HG02571 (cell line): ENCODE data around the gene ZNF438.

Experiments
- ATAC-seq: cut with Tn5 transposase; IDR thresholded peaks from one replicate; pipeline ENCODE4 v1.9.1; 2021; ENCODE audit warnings: mild to moderate bottlenecking, moderate library complexity; ENCODE audit not compliant: unreplicated experiment

Gene ZNF438

DNA sequence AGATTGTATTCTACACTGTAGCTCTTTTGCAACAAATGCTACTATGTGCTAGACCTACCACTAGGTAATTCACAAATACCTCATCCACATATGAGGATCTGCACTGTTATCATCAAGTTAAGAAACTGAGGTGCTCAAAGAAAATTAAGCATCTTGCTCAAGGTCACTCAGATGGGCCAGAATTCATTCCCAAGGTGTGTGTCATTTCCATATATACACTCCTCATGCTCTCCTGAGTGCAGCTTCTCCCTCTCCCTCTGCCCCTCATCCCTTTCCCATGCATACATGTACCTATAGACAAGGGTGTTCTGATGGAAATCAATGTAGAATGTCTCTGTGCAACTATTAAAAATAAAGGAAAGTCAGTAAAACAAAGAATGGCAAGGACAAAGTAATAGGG is 146.2 kb downstream of the ZNF438 start:
- ATAC-seq, result no peak

DNA sequence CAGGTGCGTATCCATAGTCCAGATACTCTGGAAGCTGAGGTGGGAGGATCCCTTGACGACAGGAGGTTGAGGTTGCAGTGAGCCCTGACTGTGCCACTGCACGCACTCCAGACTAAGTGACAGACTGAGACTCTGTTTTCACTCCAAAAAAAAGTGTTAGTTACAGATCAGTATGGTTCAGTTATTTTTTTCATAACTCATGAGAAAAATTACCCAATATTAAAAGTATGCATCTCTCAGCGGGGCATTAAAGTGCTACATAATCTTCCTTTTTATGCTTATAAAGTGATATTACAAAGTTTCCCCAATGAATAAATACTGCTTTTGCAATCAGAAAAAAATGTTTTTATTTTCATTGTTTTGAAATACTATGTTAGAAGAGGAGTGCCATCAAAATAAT is 147.9 kb downstream of the ZNF438 start:
- ATAC-seq, result no peak

DNA sequence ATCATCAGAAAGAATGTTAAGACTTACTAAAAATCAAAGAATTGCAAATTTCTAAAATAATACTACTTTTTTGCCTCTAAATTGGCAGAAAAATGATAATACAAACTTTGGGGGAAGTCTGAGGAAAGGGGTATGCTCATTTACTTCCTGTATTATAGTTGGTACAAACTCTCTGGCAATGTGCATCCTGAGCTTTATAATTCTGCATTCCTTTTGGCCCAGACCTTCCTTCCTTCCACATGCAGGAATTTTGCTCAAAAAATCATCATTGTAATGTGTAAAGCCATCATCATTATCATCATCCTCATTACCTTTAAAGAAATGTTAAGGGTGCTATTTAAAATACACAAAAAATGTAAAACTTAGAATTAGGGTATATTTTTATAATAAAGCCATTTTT is 148.5 kb downstream of the ZNF438 start:
- ATAC-seq, result no peak

DNA sequence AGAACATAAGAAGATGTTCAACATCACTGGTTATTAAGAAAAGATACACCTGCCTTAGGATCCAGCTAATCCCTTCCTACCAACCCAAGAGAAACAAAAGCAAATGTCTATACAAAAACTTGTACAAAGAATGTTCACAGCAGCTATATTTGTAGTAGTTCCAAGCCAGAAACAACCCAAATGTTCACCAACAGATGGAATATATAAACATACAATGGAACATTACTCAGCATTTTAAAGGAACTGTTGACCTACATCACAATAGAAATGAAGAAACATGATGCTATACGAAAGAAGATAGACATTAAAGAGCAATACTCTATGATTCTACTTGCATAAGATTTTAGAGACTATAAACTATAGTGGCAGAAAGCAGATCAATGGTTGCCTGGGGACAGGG is 149.4 kb downstream of the ZNF438 start:
- no peak for ATAC-seq

DNA sequence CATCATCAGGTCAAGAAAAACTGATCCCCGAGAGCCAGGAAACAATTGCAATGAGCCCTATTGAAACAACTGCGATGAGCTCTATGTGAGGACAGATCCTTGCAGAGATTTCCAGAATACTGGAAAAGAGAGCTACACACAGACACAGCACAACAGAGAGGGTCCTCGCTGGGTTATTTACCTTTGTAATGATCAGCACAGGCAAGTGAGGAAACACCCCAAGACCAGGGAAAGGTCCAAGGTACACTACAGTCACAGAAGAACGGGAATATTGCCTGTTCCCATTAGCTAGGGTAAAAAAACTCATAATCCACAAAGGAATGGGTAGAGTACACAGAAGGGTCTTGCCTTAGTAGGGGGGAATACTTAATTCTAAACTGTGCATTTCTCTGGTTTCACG is 152.7 kb downstream of the ZNF438 start:
- no peak for ATAC-seq

DNA sequence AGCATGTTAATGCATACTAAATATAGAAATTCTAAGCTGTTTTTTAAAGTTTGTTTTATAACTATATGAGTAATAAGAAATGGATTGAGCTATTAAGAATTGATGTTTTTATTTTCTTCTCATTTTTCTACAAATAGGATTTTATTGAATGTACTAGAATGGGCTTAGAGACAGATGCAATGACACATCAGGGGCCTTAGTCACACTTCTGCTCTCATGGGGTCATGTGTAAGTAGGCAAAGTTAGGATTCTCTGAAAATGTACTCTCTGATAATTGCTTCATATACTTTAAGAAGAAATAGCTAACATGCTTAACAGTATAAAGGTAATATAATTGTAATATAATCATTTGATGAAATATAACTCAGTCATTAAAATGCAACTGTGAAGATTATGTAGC is 154.6 kb downstream of the ZNF438 start:
- ATAC-seq, result no peak

DNA sequence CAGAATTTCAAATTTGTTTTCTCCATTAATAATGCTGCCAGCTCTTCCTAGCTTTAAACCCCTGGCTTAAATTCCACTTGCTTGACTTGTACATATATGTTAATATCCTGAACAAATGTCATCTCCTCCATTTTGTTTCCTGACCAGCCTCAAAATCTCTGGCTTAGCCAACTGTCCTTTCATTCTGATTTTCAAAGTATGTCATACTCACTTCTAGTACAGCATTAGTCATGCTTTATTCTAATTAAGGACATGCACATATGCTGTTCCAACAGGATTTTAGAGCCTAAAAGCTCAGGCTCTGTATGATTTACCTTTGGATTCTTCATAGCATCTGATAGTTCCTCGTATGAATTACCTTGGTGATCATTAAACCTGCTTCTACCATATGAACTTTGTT is 158.3 kb downstream of the ZNF438 start:
- ATAC-seq, result no peak

DNA sequence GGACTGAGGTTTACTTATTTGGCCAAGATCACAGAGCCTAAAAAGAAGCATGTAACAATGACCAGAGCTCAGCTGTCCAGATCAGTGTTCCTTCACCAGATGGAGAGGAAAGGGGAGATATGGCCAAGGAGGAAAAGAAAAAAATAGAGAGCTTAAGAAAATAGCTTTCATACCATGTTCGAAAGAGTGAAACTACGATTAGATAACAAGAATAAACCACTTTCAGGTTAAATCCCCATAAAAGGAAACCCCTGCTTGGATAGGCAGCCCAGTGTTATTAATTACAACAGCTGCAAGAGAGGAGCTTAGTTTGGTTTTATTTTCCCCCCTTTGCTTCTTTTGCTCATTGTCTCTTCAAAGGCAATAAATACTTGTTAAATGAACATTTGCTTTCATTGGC is 160.8 kb downstream of the ZNF438 start:
- ATAC-seq, result no peak

DNA sequence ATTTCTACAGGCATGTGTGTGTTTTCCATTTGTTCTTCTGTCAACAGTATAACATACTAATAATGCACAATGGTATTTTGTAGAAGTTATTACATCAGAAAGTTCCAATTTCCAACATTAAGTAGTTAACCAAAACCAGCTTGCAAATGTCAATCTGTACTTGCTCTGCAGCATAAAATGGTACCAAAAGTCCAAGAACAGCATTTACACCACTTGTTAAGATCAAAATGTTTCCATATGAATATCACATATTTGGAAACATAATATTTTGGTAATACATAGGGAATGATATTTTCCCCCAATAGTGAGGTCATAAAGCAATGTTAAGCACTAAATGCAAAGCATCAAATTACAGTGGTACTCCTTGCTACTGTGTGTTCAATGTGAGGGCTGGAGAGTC is 162.1 kb downstream of the ZNF438 start:
- no peak for ATAC-seq

DNA sequence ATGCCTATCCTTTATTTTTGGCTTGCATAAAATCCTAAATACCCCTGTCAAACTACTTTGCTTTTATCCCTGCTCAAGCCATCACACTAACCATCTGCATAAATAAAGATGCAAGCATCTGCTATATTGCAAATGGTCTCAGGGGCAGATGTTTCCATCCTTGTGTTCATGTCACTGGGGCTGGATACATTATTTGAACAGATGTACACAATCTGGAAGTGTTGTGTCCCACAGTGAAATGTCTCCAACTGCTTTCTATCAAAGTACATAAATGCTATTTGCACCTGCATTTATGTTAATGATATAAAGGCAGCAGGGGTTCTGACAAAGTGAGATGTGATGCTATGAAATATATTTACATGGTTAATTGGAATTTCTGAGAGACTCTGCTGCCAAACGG is 163.1 kb downstream of the ZNF438 start:
- ATAC-seq, result no peak

DNA sequence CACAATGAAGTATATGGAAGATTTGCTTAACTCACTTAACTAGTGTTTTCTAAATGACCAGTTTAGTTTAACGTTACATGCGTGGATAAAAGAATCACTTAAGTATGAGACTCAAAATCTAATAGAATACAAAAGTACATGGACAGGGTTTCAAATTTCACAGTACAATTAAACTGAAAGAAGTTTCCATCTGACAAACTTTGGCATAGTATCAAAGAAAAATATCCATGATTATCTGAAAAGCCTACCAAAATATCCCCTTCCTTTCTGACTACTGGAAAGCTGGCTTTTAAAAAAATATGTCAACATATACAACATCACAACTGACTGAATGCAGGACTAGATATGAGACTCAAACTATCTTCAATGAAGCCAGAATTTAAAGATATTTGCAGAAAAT is 164.8 kb downstream of the ZNF438 start:
- no peak for ATAC-seq

DNA sequence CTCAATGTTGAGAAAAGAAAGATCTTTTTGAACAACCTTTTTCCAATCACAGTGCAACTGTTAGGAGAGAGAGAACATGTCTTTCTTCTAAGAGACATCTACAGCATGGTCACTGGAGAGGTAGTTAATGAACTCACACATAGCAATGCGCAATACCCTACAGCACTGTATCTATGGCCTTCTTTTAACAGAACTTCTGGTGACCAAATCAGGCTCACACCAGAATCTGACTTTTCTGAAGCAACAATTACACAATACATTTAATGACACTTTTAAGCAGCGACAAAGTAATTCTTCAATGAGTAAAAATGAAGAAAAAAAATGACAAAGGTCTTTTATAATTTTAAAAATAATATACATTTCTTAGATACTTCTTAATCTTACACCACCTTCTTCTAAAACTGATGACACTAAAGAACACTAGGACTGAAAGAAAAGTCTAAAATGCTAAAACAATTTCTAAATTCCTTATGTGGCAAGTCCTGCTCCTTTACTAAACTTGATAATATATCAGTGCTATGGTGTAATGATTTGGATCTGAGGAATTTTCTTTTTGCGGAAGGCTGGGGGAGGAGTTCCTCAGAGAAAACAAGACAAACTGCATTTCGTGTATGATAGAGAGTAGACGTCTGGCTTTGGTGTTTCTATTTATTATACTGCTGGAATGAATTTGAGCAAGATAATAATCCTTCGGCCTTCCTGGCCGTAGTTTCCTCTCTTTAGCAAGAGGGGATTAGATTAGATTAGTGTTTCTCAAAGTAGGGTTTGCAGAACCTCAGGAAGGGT is 166.3 kb downstream of the ZNF438 start:
- ATAC-seq, result no peak

DNA sequence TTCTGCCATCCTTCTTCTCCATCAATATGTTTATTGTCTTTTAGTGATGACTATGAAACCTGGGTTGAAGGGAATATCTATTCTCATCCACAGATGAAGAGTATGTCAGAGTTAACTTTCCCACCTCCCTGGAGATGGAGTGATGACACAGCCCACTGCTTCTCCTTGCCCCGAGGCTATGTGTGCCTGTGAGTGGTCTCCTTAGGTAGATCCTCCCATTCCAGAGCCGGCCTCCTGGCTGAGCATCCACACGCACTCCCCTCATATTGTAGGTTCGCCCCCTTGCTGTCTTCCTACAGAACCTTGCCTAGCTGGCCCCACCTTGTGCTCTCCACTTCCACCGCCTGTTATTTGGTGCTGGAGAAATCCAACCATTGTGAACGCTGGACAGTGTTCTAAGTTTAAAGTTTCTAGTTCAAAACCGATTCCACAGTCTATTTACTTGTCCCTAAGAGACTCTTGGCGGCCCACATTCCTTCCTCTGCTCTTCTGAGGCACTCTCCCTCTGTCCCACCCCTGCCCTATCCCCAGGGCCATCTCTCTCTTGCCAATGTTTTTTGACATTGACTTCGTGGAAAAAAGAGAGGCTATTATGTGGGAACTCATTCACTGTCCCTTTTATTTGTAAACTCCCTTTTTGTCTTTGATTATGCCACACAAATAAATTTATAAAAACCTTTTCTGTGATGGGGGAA is 168.0 kb downstream of the ZNF438 start:
- ATAC-seq, result no peak

DNA sequence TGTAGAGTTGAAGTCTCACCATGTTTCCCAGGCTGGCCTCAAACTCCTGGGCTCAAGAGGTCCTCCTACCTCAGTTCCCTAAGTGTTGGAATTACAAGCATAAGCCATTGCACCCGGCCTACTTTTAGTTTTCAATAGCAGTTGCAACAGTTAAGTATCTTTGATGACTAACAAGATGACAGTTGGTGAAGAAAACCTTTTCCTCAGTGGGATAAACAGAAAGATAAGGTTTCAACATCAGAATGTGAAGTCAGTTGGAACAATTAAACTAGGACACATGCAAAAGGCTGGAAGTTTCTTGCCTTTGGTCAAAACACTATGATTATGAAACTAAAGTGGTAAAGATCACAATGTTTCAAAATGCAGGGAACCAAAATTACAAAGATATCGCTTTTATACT is 169.2 kb downstream of the ZNF438 start:
- ATAC-seq, result no peak

DNA sequence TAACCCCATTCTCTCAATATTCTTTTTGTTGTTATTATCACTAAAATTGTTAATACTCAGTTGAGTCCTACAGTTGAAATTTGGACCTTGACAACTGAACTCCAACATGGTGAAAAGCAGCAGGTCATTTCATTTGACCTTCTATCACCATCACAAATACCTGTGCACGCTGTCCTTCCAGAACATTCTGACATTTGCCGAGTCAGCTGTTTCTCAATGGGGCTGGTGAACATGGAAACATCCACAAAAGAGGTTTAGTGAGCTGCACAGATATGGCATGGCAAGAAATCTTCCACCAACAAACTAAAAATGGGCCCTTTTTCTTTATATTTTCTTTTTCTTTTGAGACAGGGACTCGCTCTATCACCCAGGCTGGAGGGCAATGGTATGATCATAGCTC is 169.7 kb downstream of the ZNF438 start:
- ATAC-seq, result no peak

DNA sequence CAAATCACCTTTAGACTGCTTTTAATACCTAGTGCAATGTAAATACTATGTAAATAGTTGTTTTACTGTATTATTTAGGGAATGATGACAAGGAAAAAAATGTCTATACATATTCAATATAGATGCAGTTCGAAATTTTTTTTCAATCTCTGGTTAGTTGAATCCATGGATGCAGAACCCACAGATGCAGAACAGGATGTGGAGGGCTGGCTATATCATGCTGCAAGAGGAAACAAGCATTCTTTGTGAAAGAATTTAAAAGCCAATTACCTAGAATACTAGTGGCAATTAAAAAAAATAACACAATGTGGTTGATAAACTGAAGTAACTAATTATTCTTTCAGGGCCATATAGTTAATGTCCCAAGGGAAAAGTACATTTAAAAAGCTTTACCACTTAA is 170.4 kb downstream of the ZNF438 start:
- ATAC-seq, result no peak

DNA sequence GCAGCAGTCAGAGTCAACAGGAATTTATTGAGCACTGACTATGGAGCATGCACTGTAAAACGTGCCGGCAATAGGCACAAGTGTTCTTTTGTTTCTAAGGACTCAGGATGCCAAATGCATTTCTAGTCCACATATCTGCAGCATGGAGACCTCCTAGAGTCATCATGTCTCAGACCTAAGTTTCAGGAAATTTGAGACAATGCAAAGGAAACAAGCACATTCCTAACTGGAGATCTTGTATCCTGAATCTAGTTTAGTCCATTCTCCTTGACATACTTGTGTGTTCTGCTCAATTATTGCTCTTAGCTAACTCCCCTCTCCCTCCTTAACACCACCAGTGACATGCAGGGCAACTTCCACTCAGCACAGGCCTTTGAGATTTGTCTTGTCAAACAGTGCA is 173.2 kb downstream of the ZNF438 start:
- no peak for ATAC-seq

DNA sequence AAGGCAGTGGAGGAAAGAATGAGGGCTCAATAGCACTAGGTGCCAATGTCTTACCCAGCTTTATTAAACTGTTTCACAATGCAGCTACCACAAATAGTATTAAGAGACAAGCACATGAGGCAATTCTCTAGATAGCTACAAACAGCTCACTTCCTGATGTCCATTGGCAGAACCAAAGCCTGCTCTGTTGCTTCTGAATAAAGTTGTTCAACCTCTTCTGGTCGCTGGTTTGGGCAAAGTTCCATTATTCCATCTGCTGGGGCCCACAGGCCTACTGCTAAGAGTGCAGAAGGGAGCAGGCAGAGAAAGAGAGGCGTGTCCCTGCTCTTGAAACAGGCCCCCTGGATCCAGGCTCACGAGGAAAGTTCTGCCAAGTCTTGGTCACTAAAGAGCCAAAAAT is 173.9 kb downstream of the ZNF438 start:
- ATAC-seq, result no peak

DNA sequence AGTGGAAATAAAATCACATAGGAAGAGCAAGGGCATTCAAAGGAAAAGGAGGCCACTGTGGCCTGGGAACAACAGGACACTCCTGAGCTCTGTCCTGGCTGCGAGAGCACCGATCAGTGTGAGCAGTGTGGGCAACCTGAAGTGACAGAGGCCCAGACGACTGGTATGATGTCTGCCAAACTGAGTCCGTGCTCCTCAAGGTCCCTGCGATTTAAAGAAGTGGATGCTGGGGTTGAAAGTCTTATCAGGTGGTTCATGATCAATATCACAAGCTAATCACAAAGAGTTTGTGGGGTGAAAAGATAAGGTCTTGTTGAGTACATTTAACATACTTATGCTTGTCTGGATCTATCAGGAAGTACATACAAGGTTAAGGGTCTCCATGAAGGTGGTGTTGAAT is 176.5 kb downstream of the ZNF438 start:
- ATAC-seq, result no peak

DNA sequence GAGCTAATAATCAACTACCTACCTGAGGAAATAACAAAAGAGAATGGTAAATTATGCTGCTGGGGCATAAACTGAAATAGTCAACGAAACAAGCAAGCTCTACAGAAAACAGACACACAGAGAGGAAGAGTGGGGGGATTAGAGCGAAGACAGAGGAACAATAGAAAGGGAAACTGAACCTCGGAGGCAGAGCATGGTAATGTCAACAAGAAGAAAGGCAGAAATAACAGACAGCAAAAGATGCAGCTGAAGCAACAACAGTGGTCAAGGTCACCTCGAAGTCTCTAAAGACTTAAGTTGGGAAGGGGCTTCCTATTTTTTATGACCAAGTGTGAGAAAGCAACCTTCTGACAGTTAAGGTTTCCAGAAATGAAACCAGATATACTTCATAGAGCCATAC is 177.0 kb downstream of the ZNF438 start:
- ATAC-seq, result no peak

DNA sequence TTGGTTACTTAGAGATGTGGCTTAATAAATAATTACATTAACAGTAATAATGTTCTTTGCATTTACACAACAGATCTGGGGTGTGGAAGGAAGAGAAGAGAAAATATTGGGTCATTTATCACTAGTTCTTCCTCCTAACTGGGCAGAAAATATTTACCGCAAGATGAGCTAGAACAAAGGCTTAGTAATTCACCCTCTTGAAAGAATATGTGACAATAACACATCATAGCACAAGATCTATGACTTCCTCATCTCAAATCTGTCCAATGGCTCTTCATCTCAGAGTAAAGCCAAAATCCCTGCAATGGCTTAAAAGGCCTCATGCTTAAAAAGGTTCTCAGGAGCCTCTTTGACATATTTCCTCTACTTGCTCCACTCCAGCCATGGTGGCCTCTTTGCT is 178.6 kb downstream of the ZNF438 start:
- no peak for ATAC-seq

DNA sequence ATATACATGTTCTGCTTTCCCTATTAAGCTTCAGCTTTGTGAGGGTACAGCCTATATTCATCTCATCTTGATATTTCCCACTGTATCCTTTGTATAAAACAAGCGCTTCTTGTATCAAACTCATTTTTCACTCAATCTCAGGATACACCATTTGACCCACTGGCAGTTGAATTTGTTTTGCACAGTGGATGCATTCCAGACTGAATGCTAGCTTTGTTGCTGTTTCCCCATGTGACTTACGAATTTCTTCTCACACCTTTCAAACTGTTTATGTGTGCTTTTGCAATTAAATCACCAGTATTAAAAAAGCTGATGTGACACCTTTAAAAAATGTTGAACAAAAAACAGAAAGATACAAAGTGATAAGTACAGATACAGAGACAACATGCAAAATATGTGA is 180.9 kb downstream of the ZNF438 start:
- no peak for ATAC-seq
